ENCODE data around the gene CREB3L1. TPM values are rescaled to one million over a fixed set of nuclear protein-coding genes. Genes with fewer than 3 reads are reported as not detected.

The CREB3L1 gene
- total RNA-seq, 1 experiment from 2014 or later: 3.3 TPM

DNA sequence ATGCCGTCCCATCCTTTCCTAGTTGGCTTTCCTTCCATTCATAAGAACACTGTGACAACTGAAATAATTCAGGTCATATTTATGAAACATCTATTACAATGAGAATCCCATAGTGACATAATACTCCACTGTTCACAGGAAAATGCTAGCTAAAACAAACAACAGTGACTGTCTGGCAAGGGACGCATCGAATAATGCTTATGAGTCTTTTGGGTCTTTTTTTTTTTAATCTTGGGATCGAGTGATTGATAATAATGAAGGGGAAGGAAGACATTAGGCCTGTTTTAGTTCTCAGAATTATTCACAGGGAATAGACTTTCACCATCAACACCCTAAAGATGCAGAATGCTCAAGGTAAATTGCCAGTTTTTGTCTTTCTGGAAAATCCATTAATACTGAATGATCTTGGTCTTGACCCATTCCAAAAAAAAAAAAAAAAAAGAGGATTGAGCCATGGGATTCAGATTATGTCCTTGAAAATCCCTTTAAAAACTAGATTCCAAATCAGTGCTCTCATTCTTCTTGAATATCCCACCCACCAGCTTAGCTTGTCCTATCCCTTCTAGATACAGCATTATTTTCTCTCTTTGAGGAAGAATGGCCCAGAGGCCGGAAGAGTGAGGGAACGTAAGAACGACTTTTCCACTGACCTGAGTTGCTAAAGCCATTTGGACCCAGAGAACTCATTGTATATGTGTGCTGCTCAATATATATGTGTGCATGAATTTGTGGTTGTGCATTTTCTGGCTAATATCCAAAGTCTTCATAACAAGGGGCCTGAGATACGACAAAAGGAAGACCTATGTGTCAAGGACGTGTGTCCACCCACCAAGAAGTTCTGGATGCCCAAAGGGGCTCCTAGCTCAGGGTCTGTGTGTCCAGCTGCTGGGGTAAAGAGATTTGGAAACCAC is 35.2 kb upstream of the CREB3L1 start:
- H3K27ac ChIP-seq (ENCODE audit: insufficient read length, low read depth, low read length): peak overlapping the region; percentile 97
- H3K4me2 ChIP-seq (ENCODE audit: insufficient read depth, insufficient read length, low read length): peak overlapping the region; percentile 83
- peaks cover 4% of the 10 kb centered on the region; the same call in 1 of the 2 replicates for H3K27me3 ChIP-seq (ENCODE audit: insufficient read depth, low read length)
- no peaks in the 10 kb centered on the region for H4K20me1 ChIP-seq (ENCODE audit: control insufficient read depth, insufficient read depth, insufficient read length)
- no peak overlapping the region for H4K91ac ChIP-seq (ENCODE audit: insufficient read length, low read depth, low read length)
- peak overlapping the region; percentile 14; the same call in 1 of the 2 replicates for H3K4ac ChIP-seq (ENCODE audit: low read depth, low read length)
- H3K9me3 Mint-ChIP-seq: no peaks in the 10 kb centered on the region; a peak in 1 of 5 replicates
- peaks cover 14% of the 10 kb centered on the region for H3K27me3 Mint-ChIP-seq (ENCODE audit: low read depth)
- no peak overlapping the region for H2AK5ac ChIP-seq (ENCODE audit: insufficient read length, low read length)
- peak overlapping the region; percentile 87 for H2BK5ac ChIP-seq (ENCODE audit: insufficient read length, low read length)
- no peak overlapping the region for H4K8ac ChIP-seq (replicated peaks; ENCODE audit: insufficient read length, low read depth, low read length)
- no peak overlapping the region for H3K23ac ChIP-seq (ENCODE audit: insufficient read length, low read depth, low read length)
- H3K4me3 Mint-ChIP-seq: peak overlapping the region; percentile 85 to 86
- no peaks in the 10 kb centered on the region for H3K36me3 Mint-ChIP-seq (ENCODE audit: insufficient read depth in 1 of 3, low read depth in 3 of 3)
- H2BK20ac ChIP-seq (ENCODE audit: low read depth, low read length, poor library complexity, severe bottlenecking): peak overlapping the region; percentile 65
- peaks cover 2% of the 10 kb centered on the region; the same call in 1 of the 2 replicates for H3K4me1 ChIP-seq (ENCODE audit: insufficient read depth, low read length)
- TF ChIP-seq, protein P1, sequence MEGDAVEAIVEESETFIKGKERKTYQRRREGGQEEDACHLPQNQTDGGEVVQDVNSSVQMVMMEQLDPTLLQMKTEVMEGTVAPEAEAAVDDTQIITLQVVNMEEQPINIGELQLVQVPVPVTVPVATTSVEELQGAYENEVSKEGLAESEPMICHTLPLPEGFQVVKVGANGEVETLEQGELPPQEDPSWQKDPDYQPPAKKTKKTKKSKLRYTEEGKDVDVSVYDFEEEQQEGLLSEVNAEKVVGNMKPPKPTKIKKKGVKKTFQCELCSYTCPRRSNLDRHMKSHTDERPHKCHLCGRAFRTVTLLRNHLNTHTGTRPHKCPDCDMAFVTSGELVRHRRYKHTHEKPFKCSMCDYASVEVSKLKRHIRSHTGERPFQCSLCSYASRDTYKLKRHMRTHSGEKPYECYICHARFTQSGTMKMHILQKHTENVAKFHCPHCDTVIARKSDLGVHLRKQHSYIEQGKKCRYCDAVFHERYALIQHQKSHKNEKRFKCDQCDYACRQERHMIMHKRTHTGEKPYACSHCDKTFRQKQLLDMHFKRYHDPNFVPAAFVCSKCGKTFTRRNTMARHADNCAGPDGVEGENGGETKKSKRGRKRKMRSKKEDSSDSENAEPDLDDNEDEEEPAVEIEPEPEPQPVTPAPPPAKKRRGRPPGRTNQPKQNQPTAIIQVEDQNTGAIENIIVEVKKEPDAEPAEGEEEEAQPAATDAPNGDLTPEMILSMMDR (conservative IDR thresholded peaks at IDR 0.05): no peak
- peak overlapping the region; percentile 64 for H3K56ac ChIP-seq (ENCODE audit: insufficient read length, low read depth, low read length)
- WGBS (ENCODE audit: extremely low coverage, insufficient read length, low lambda C conversion rate): no CpG with 5 or more reads among the region's 9 CpGs
- no peak for DNase-seq
- H3K79me2 ChIP-seq (ENCODE audit: insufficient read depth, low read length): no peaks in the 10 kb centered on the region
- no peak overlapping the region for H4K5ac ChIP-seq (ENCODE audit: insufficient read length, low read depth, low read length)
- H2BK12ac ChIP-seq (ENCODE audit: insufficient read length, low read depth, low read length): peak overlapping the region; percentile 58
- no peaks in the 10 kb centered on the region for H3K9me3 ChIP-seq (ENCODE audit: control insufficient read depth, low read depth, low read length)
- no peak overlapping the region for H2BK15ac ChIP-seq (ENCODE audit: low read depth, low read length)
- peaks cover 27 to 40% of the 10 kb centered on the region in 2 experiments for H3K4me1 Mint-ChIP-seq
- H2BK120ac ChIP-seq (ENCODE audit: low read depth, low read length, poor library complexity, severe bottlenecking): no peak overlapping the region
- peaks cover 23% of the 10 kb centered on the region for H3K23me2 ChIP-seq (ENCODE audit: insufficient read length, low read depth, low read length, poor library complexity, severe bottlenecking)
- H3K9ac ChIP-seq (ENCODE audit: extremely low read depth, insufficient read length, low read length): peak overlapping the region; percentile 94
- no peaks in the 10 kb centered on the region for H3K79me1 ChIP-seq (ENCODE audit: insufficient read depth, low read depth, low read length, poor library complexity, severe bottlenecking)
- peak overlapping the region; percentile 93; the same call in 1 of the 2 replicates for H3K14ac ChIP-seq (ENCODE audit: insufficient read depth, low read length)
- no peak overlapping the region for H2AFZ ChIP-seq (ENCODE audit: low read length)
- no peak overlapping the region for H3T11ph ChIP-seq (ENCODE audit: low read length)
- H3K27ac Mint-ChIP-seq: peak overlapping the region; percentile 99 to 100 (median 100)
- peak overlapping the region; percentile 98 for H3K18ac ChIP-seq (ENCODE audit: insufficient read length, low read depth, low read length)
